ENCODE measurements around the gene SAMHD1. TPM values are rescaled to one million over a fixed set of nuclear protein-coding genes. Genes with fewer than 3 reads are reported as not detected.
A peak's percentile ranks its signal among the peaks of the same experiment; 100 is the strongest.

The SAMHD1 gene
- total and polyA plus RNA-seq, 9 of the 15 experiments (the other 6 are each of a cell fraction or from before 2014, with no cell fraction given): 6.8 to 20.4 (median 14.8) TPM

DNA sequence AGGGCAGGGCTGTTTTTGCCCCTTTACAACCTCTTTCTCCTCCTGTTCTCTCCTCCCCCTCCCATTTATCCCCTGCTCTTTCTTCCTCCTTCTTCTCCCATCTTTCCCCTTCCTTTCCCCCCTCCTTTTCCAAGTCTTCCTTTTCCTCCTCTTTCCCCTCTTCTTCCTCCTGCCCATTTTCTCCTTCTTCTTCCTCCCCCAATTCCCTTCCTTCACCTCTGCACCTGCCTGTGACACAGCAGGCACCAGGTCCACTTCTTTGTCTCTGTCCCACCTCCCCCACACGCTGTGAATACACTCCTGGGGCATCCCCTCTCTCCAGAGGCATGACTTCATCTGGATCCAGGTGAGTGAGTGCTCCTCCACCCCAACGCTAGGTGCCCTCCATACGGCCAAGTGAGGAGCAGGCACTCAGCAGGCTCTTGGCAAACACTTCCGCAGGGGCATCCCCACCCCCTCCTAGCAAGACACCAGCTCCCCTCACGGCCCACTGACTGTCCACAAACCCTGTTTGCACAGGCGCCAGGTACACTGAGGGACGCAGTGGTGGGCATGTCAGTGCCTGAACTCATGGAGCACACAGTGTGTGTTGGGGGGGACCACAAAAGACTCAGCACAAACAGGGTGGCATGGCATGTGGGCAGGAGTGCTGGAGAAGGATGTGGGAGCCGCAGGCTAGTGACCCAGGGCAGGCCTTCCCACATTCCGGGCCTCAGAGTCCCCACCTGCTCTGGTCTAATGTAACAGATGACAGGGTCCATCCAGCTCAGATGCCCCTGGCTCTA is 86.2 kb downstream of the SAMHD1 start:
- peaks cover 31% of the 10 kb centered on the region for H3K79me2 ChIP-seq (ENCODE audit: control insufficient read depth, insufficient read depth, low read length)
- intact Hi-C loops (cut with micrococcal nuclease): no loop called here
- FAIRE-seq (no peak), ATAC-seq (no peak), DNase-seq (ENCODE audit: extremely low read depth in 1 of 4, low spot score in 3 of 4) (no peak)
- H3K9me3 ChIP-seq (replicated peaks; ENCODE audit: control insufficient read depth, insufficient read depth, low read depth, low read length): no peaks in the 10 kb centered on the region
- peak overlapping the region; percentile 80 for H3K4me2 ChIP-seq (ENCODE audit: insufficient read depth, low read length)
- peak overlapping the region in 1 of 2 experiments; percentile 81; a peak in 2 of 4 replicates for H3K9ac ChIP-seq (ENCODE audit: insufficient read depth in 1 of 2, low read depth in 2 of 2, low read length in 2 of 2)
- no peaks in the 10 kb centered on the region for H4K20me1 ChIP-seq (replicated peaks; ENCODE audit: control insufficient read depth, insufficient read depth, low read length)
- no peaks in the 10 kb centered on the region for H3K9me1 ChIP-seq (ENCODE audit: control insufficient read depth, insufficient read depth, low read length)
- ChIA-PET POLR2A (interaction anchor here (0.6 to 1.1 kb wide), 2 partner anchors 30 to 90 kb away, joined by 3 to 5 read pairs; no protein-coding TSS in a partner anchor), CTCF (ENCODE audit: low intra/inter-chr PET ratio) (no interaction called here)
- 73% methylated on average over 7 of the region's 9 CpGs for WGBS (ENCODE audit: insufficient coverage, low coverage, missing lambda C conversion rate)
- no peak overlapping the region for H3K27ac ChIP-seq (ENCODE audit: extremely low read depth, low read depth, low read length)
- peaks cover 26 to 55% of the 10 kb centered on the region in 2 experiments for H3K4me1 ChIP-seq (replicated peaks in 1 of 2; ENCODE audit: control insufficient read depth in 2 of 2, insufficient read depth in 2 of 2, low read length in 2 of 2)
- in situ Hi-C loops (cut with MboI): no loop called here
- H3K4me3 ChIP-seq: no peak overlapping the region
- peaks cover 11% of the 10 kb centered on the region; the same call in 2 of the 3 replicates for H3K36me3 ChIP-seq (ENCODE audit: control insufficient read depth, insufficient read depth, low read length)
- no peaks in the 10 kb centered on the region for H3K27me3 ChIP-seq (ENCODE audit: control insufficient read depth in 2 of 2, insufficient read depth in 2 of 2, low read length in 2 of 2)
- peak overlapping the region; percentile 87 for H2AFZ ChIP-seq (ENCODE audit: low read depth, low read length)
- BruUV-seq (replicated peaks): no TSS peak
- TF ChIP-seq, protein P1, sequence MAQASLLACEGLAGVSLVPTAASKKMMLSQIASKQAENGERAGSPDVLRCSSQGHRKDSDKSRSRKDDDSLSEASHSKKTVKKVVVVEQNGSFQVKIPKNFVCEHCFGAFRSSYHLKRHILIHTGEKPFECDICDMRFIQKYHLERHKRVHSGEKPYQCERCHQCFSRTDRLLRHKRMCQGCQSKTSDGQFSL (CRISPR knock-in tag; IDR thresholded peaks at IDR 0.05): 0 out of 2 replicates have a peak, but pooled peaks have one; percentile 23
- TF ChIP-seq, protein P1 (tag; IDR thresholded peaks at IDR 0.05): no peak
- TF ChIP-seq HDAC1 (IDR thresholded peaks at IDR 0.05) (peak in 1 of 2 experiments; percentile 53; a peak in 1 of 4 replicates), OTX1 (CRISPR knock-in tag; IDR thresholded peaks at IDR 0.05) (0 out of 2 replicates have a peak, but pooled peaks have one; percentile 3), MTA1 (IDR thresholded peaks at IDR 0.05; ENCODE audit: borderline replicate concordance) (0 out of 2 replicates have a peak, but pooled peaks have one; percentile 15), CTBP1 (IDR thresholded peaks at IDR 0.05; ENCODE audit: borderline replicate concordance) (no peak), HLTF (IDR thresholded peaks at IDR 0.05) (0 out of 2 replicates have a peak, but pooled peaks have one; percentile 26), BRD9 (IDR thresholded peaks at IDR 0.05; ENCODE audit: low read depth, partially characterized antibody) (no peak)
- TF ChIP-seq, protein P2, sequence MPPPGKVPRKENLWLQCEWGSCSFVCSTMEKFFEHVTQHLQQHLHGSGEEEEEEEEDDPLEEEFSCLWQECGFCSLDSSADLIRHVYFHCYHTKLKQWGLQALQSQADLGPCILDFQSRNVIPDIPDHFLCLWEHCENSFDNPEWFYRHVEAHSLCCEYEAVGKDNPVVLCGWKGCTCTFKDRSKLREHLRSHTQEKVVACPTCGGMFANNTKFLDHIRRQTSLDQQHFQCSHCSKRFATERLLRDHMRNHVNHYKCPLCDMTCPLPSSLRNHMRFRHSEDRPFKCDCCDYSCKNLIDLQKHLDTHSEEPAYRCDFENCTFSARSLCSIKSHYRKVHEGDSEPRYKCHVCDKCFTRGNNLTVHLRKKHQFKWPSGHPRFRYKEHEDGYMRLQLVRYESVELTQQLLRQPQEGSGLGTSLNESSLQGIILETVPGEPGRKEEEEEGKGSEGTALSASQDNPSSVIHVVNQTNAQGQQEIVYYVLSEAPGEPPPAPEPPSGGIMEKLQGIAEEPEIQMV (tag; conservative IDR thresholded peaks at IDR 0.05; ENCODE audit: low read depth): 0 out of 2 replicates have a peak, but pooled peaks have one; percentile 27
- TF ChIP-seq, protein P3, sequence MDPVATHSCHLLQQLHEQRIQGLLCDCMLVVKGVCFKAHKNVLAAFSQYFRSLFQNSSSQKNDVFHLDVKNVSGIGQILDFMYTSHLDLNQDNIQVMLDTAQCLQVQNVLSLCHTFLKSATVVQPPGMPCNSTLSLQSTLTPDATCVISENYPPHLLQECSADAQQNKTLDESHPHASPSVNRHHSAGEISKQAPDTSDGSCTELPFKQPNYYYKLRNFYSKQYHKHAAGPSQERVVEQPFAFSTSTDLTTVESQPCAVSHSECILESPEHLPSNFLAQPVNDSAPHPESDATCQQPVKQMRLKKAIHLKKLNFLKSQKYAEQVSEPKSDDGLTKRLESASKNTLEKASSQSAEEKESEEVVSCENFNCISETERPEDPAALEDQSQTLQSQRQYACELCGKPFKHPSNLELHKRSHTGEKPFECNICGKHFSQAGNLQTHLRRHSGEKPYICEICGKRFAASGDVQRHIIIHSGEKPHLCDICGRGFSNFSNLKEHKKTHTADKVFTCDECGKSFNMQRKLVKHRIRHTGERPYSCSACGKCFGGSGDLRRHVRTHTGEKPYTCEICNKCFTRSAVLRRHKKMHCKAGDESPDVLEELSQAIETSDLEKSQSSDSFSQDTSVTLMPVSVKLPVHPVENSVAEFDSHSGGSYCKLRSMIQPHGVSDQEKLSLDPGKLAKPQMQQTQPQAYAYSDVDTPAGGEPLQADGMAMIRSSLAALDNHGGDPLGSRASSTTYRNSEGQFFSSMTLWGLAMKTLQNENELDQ (CRISPR knock-in tag; IDR thresholded peaks at IDR 0.05; ENCODE audit: borderline replicate concordance): no peak
- TF ChIP-seq, protein P4, sequence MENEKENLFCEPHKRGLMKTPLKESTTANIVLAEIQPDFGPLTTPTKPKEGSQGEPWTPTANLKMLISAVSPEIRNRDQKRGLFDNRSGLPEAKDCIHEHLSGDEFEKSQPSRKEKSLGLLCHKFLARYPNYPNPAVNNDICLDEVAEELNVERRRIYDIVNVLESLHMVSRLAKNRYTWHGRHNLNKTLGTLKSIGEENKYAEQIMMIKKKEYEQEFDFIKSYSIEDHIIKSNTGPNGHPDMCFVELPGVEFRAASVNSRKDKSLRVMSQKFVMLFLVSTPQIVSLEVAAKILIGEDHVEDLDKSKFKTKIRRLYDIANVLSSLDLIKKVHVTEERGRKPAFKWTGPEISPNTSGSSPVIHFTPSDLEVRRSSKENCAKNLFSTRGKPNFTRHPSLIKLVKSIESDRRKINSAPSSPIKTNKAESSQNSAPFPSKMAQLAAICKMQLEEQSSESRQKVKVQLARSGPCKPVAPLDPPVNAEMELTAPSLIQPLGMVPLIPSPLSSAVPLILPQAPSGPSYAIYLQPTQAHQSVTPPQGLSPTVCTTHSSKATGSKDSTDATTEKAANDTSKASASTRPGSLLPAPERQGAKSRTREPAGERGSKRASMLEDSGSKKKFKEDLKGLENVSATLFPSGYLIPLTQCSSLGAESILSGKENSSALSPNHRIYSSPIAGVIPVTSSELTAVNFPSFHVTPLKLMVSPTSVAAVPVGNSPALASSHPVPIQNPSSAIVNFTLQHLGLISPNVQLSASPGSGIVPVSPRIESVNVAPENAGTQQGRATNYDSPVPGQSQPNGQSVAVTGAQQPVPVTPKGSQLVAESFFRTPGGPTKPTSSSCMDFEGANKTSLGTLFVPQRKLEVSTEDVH (IDR thresholded peaks at IDR 0.05; ENCODE audit: low read depth, partially characterized antibody): no peak

All from K562 (cell line).